GM13976 (cell line): Measurements from ENCODE around the gene NEMP1.

Experiments used
- DNase-seq: peaks from one replicate; pipeline ENCODE4 v3.0.0; 2012; ENCODE audit warnings: low spot score
- in situ Hi-C: fragments of 300-500 bp; cut with MboI; formaldehyde crosslinking; loops from one replicate; pipeline ENCODE4 v1.12.0; 2022; ENCODE audit warnings: low sequenced_read_pairs, mixed read lengths, inconsistent platforms; ENCODE audit not compliant: unreplicated experiment
- TF ChIP-seq, protein P1 (sequence below): IDR thresholded peaks from 2 replicates; pipeline ENCODE4 v1.5.1; 2012; ENCODE audit warnings: borderline replicate concordance, mild to moderate bottlenecking; ENCODE audit not compliant: insufficient read depth; ENCODE audit errors: extremely low read depth, missing control alignments, control extremely low read depth

The NEMP1 gene

DNA sequence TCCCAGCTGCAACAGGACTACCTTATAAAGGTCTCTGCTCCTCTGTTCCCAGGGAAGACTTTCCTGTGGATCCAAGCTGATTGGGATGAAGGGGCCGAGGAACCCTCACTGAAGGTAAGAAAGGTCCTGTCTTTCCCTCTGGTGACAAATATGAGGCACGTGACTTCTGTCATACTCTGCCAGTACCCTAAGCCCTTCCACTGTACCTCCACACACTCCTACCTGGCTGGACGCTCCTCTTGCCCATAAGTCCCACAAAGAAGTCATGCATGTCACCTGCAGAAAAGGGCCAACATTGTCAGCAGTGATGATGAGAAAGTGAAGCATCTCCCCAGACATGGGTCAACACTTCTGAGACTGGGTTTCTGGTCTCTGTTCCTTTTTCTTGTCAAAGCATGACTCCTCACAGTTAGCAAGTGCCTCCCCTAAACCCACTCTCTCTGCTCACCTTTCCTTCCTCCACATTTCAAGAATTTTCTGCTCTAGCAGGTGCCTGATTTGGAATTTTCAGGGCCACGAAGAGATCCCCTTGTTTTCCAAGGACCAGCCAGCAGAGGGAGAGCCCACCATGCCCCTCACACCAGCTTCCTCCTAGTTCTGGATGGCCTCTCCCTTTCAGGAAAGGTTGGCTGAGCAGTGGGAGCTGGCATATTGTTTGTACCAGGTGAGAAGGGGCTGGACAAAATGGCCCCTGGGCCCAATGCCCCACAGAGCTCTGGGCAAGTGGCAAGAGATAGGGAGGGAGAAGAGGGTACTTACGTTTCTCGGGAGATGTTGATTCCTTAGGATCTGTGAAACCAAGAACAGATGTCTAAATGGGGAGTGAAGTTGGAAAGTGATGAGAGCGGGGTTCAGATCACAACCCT lies 65.8 kb downstream of the NEMP1 start:
- in situ Hi-C loops = loop anchor here (10.0 kb wide), 1 partner anchor 52 kb away; no protein-coding TSS in a partner anchor
- TF ChIP-seq, protein P1, sequence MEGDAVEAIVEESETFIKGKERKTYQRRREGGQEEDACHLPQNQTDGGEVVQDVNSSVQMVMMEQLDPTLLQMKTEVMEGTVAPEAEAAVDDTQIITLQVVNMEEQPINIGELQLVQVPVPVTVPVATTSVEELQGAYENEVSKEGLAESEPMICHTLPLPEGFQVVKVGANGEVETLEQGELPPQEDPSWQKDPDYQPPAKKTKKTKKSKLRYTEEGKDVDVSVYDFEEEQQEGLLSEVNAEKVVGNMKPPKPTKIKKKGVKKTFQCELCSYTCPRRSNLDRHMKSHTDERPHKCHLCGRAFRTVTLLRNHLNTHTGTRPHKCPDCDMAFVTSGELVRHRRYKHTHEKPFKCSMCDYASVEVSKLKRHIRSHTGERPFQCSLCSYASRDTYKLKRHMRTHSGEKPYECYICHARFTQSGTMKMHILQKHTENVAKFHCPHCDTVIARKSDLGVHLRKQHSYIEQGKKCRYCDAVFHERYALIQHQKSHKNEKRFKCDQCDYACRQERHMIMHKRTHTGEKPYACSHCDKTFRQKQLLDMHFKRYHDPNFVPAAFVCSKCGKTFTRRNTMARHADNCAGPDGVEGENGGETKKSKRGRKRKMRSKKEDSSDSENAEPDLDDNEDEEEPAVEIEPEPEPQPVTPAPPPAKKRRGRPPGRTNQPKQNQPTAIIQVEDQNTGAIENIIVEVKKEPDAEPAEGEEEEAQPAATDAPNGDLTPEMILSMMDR = no peak
- DNase-seq = peak; percentile 62

DNA sequence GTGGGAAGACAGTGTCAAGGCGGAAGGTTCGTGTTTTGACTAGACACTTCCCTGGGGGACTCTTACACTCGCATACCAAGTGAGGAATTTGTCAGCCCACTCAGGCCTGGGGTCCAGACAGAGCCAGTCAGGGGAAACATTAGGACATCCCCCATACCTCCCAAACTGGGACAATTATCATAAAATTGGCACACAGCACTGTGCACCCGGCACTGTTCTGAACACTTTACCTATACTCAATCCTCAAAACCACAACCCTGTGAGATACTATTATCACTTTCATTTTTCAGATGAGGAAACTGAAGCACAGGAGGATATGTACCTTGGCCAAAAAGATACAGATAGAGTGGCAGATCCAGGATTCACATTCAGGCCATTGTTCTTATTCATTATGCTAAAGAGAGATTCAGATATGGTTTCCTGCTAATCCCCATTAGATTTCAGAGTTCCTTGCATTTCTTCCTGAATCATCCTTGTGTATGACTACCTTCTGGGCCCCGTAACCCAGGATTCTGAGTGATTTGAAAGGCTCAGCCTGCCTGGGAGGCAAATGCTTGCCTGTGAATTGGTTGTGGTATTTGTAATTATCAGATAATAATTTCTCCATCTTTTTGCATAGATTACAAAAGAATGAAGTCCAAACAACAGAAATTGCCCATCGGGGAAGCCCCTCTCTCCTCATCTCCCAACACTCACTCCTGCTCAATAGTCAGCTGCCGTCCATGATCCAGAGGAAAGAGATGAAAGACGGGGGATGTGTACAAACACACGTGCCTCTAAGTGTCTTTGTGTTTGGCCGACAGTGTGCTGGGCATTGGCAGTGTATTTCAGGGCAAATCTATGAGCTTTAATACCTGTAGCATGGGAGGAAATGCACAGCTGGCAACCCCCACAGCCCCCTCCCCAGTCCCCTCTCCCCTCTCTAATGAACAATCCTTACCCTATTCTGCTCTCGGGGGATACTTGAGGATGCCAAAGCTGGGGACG lies 66.9 kb downstream of the NEMP1 start:
- TF ChIP-seq, protein P1 = no peak
- in situ Hi-C loops = loop anchor here (10.0 kb wide), 1 partner anchor 53 kb away; no protein-coding TSS in a partner anchor
- DNase-seq = no peak

DNA sequence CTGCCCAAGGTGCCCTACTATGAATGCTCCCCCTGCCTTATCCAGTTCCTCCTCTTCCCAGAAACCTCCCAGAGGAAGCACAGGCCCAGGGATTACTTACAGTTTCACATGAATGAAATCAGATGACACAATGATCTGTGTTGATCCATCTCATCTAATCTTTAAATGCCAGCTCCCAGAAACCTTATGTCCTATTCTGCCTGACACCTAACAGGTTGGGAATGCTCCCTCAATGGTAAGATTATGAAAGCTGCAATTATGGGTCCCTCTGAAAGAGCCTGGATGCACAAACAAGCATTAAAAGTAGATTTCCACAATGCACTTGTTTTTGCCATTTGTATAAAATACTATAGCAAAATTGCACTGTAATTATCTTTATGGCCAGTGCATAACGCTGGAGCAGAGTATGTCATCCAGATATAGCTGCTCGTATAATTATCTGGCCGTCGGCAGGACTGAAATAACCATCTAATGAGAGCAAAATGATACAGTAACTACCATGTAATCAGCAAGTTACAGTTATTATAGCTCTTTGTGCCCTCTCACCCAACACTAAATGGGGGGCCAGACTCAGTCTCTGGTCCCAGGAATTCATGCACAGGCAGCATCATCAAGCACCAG lies 67.9 kb downstream of the NEMP1 start:
- TF ChIP-seq, protein P1 = no peak
- in situ Hi-C loops = loop anchor here (10.0 kb wide), 1 partner anchor 54 kb away; no protein-coding TSS in a partner anchor
- no peak for DNase-seq

DNA sequence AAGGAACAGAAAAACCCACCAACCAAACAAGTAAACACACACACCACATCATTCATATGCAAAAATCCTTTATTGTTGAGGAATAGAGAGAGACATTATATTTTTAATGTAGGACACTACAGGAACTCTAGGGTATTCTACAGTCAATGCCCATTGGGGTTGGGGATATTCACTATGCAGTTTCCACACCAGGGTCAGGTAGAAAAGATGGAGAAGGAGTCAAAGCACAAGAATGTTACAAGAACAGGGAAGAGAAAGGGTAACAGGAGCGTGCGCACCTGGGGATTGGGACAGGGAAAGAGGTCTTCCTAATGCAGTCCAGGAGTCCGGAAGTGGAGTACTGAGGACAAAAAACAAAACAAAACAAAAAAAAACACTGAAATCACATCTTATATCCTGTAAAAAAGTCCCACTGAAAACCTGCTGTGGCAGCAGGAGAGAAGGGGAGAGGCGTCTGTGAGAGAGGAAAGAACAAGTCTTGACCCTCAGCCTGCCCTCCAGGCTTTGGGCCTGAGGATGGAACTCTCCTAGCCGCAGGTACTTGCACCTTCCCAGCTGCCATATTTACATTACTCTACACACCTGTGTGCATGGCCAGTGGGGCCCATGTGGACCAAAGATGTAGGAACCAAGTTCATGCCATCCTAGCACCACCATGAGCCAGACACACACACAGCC lies 68.5 kb downstream of the NEMP1 start:
- in situ Hi-C loops = loop anchor here (5.0 to 10.0 kb wide), 2 partner anchors 55 to 102 kb away; partner anchors contain the start of gene STAT6
- TF ChIP-seq, protein P1 = no peak
- DNase-seq = no peak

DNA sequence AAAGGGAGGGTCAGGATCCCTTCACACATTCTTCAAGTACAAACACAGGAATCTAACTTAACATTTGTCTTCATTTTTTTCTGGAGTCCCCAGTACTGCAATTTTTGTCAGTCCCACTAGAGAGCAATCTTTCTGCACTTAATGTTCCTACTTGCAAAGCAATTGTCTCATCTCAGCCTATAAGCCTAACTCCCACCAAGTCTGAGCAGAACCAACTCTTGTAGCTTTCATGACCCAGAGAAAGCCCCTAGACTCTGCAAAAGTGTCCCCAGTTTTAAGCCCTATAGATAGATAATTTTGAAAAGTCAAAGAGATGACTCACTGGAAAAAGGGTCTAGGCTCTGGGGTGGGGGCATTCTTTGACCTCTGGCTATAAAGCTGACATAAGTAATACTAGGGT lies 70.4 kb downstream of the NEMP1 start:
- in situ Hi-C loops = loop anchor here (5.0 kb wide), 1 partner anchor 104 kb away; the partner anchor contains the start of gene STAT6
- TF ChIP-seq, protein P1 = peak; percentile 54
- peak; percentile 66 for DNase-seq
